ENCODE measurements around the gene CDH16.

CDH16 gene

GRCh38 chr16:66926171-66926947 is 7.7 kb upstream of the CDH16 start:
- DNase-seq: no peak

GRCh38 chr16:66925322-66925840 is 6.7 kb upstream of the CDH16 start, which contains the start of gene RRAD:
RRAD (minus strand) TSS chr16:66925535; CDS start chr16:66925179, 356 bp downstream.
- DNase-seq: no peak

- DNase-seq: peak; percentile 7
Measured at GRCh38 chr16:66924527-66925321, 6.0 kb upstream of the CDH16 start.

- peak; percentile 54 for DNase-seq
Measured at GRCh38 chr16:66923866-66924265, 5.2 kb upstream of the CDH16 start.

GRCh38 chr16:66923247-66923731 is 4.6 kb upstream of the CDH16 start:
- peak; percentile 94 for DNase-seq

GRCh38 chr16:66921729-66922450 is 3.2 kb upstream of the CDH16 start:
- DNase-seq: no peak

GRCh38 chr16:66920924-66921680 is 2.4 kb upstream of the CDH16 start:
- DNase-seq: no peak

GRCh38 chr16:66920299-66920590 is 1.6 kb upstream of the CDH16 start:
- no peak for DNase-seq

- DNase-seq: no peak
Measured at GRCh38 chr16:66919569-66920298, 1.0 kb upstream of the CDH16 start.

- DNase-seq: no peak
Measured at GRCh38 chr16:66918355-66918754, 330 bp downstream of the CDH16 start.

- no peak for DNase-seq
Measured at GRCh38 chr16:66917741-66918140, 944 bp downstream of the CDH16 start.

GRCh38 chr16:66916518-66916917 is 2.2 kb downstream of the CDH16 start:
- no peak for DNase-seq

- DNase-seq: no peak
Measured at GRCh38 chr16:66915041-66915440, 3.6 kb downstream of the CDH16 start.

GRCh38 chr16:66914541-66914940 is 4.1 kb downstream of the CDH16 start:
- no peak for DNase-seq

GRCh38 chr16:66913711-66914110 is 5.0 kb downstream of the CDH16 start:
- no peak for DNase-seq

- DNase-seq: no peak
Measured at GRCh38 chr16:66913081-66913480, 5.6 kb downstream of the CDH16 start.

- no peak for DNase-seq
Measured at GRCh38 chr16:66911801-66912200, 6.9 kb downstream of the CDH16 start.

- DNase-seq: no peak
Measured at GRCh38 chr16:66911112-66911511, 7.6 kb downstream of the CDH16 start.

- no peak for DNase-seq
Measured at GRCh38 chr16:66910175-66910940, 8.3 kb downstream of the CDH16 start.

- DNase-seq: no peak
Measured at GRCh38 chr16:66908762-66909559, 9.7 kb downstream of the CDH16 start.

Measured in NCI-H2171 treated with DMSO at 0.1 percent for 48 hours (cell line).